ENCODE results near the gene CHRNE.

Gene CHRNE

DNA sequence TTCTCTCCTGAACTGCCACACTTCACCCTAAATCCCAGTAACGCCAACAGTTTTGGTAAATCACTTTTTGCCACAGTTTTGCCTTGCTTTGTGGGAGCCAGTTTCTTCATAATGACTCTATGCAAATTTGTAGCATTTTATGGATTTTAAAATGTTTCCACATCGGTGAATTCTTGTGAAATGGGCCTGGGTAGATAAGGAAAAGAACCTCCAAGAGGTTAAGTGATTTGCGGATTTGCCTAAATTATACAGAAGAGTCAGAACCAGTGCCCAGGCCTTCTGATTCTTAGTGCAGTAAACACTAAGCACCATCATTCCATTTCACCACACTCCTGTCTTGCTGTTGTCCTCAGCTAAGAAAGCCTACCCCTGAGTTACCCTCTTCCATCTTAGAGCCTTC lies 51.8 kb downstream of the CHRNE start:
- DNase-seq = no peak

DNA sequence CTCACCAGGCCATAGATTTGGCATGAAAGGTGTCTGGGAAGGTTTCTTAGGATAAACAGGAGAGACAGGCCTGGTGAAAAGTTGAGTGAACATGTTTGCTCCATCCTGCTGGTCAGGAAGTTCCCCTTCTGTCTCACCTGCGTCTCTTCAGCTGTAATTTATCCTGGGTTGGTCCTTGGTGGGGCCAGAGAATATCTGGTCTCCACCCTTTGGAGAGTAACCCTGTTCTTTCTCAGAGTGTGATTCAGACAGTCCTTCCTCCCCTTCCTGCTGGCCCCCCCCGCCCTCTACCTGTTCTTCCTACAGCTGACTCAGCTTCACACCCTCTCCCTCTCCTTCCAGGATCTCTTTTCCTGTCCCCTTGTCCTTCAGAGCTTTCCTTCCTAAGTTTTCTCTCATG lies 52.7 kb downstream of the CHRNE start:
- DNase-seq = no peak

- DNase-seq = no peak
Measured at GRCh38 chr17:4849011-4849536, 53.8 kb downstream of the CHRNE start.

Measured in DMS79 (cell line).